HEK293T (cell line): ENCODE measurements around the gene PPFIBP2.

ENCODE experiments used
- CTCF ChIA-PET: fragments of 350-600 bp; formaldehyde crosslinking; extraction: SDS; loops from one replicate; lab custom pipeline; 2021; ENCODE audit warnings: antibody characterized with exemption, inconsistent platforms; lab: Yijun Ruan, JAX
- POLR2A ChIA-PET: fragments of 350-600 bp; formaldehyde crosslinking; extraction: SDS; loops from one replicate; lab custom pipeline; 2020; ENCODE audit warnings: antibody characterized with exemption, inconsistent platforms; lab: Yijun Ruan, JAX
- DNase-seq: peaks from one replicate; pipeline ENCODE4 v3.0.0; 2012; ENCODE audit warnings: mixed read lengths; ENCODE audit errors: extremely low spot score
- ARNT ChIP-seq: fragments of 450-650 bp; IDR thresholded peaks from 2 replicates; pipeline ENCODE4 v1.6.1; 2017; ENCODE audit warnings: mild to moderate bottlenecking
- BHLHE40 ChIP-seq: fragments of 450-650 bp; IDR thresholded peaks from 2 replicates; pipeline ENCODE4 v1.6.1; 2016; ENCODE audit warnings: mild to moderate bottlenecking, moderate library complexity, borderline replicate concordance
- CTBP1 ChIP-seq: fragments of 450-650 bp; IDR thresholded peaks from 2 replicates; pipeline ENCODE4 v1.6.1; 2016; ENCODE audit warnings: borderline replicate concordance
- FOXA1 ChIP-seq: fragments of 450-650 bp; IDR thresholded peaks from 2 replicates; pipeline ENCODE4 v1.6.1; 2016; ENCODE audit warnings: mild to moderate bottlenecking
- FOXK2 ChIP-seq: fragments of 450-650 bp; IDR thresholded peaks from 2 replicates; pipeline ENCODE4 v1.6.1; 2016; ENCODE audit warnings: mild to moderate bottlenecking
- FOXM1 ChIP-seq: fragments of 450-650 bp; IDR thresholded peaks from 2 replicates; pipeline ENCODE4 v1.6.1; 2017; ENCODE audit warnings: mild to moderate bottlenecking, borderline replicate concordance
- HDGF ChIP-seq: fragments of 450-650 bp; IDR thresholded peaks from 2 replicates; pipeline ENCODE4 v1.6.1; 2017; ENCODE audit warnings: antibody characterized with exemption, borderline replicate concordance
- L3MBTL2 ChIP-seq: fragments of 450-650 bp; conservative IDR thresholded peaks from 2 replicates; pipeline ENCODE4 v1.6.1; 2016; ENCODE audit warnings: mild to moderate bottlenecking
- LEF1 ChIP-seq: fragments of 450-650 bp; IDR thresholded peaks from 2 replicates; pipeline ENCODE4 v1.6.1; 2017; ENCODE audit warnings: mild to moderate bottlenecking, borderline replicate concordance
- NFRKB ChIP-seq: fragments of 450-650 bp; IDR thresholded peaks from 2 replicates; pipeline ENCODE4 v1.6.1; 2016; ENCODE audit warnings: mild to moderate bottlenecking, moderate library complexity
- SP1 ChIP-seq: fragments of 450-650 bp; IDR thresholded peaks from 2 replicates; pipeline ENCODE4 v1.6.1; 2017
- SUZ12 ChIP-seq: fragments of 450-650 bp; IDR thresholded peaks from 2 replicates; pipeline ENCODE4 v1.6.1; 2016; ENCODE audit warnings: mild to moderate bottlenecking
- TARDBP ChIP-seq: fragments of 450-650 bp; IDR thresholded peaks from 2 replicates; pipeline ENCODE4 v1.6.1; 2016
- ZNF384 ChIP-seq: fragments of 450-650 bp; IDR thresholded peaks from 2 replicates; pipeline ENCODE4 v1.6.1; 2016
- TF ChIP-seq, protein P1 (sequence below): fragments of 450-650 bp; IDR thresholded peaks from 2 replicates; pipeline ENCODE4 v1.6.1; 2016

PPFIBP2 gene

DNA sequence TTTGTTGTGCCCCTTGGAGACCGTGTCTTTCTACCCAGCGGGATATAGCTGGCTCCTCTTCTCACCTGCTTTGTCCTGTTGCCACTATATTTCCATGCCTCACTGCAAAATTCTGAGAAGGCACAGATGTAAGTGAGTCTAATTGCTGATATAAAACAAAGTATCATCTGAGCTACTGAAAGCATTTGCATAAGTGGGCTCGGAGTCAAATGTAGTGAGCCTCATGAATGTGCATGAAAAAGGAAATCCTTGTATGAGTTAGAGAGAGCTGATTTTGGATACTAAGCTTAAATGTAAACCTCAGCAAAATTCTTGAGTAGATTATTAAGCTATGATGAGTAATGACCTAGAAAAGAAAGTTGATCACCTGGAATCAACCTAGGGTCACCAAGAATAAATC lies 178.6 kb downstream of the PPFIBP2 start:
- ChIA-PET CTCF (interaction anchor here (1.2 kb wide), 1 partner anchor 594 kb away, joined by 5 read pairs; no protein-coding TSS in a partner anchor), POLR2A (no interaction called here)
- DNase-seq: no peak
- TF ChIP-seq SUZ12 (no peak), L3MBTL2 (no peak), ZNF384 (no peak), BHLHE40 (no peak), SP1 (no peak), FOXA1 (no peak), NFRKB (no peak)
- TF ChIP-seq, protein P1, sequence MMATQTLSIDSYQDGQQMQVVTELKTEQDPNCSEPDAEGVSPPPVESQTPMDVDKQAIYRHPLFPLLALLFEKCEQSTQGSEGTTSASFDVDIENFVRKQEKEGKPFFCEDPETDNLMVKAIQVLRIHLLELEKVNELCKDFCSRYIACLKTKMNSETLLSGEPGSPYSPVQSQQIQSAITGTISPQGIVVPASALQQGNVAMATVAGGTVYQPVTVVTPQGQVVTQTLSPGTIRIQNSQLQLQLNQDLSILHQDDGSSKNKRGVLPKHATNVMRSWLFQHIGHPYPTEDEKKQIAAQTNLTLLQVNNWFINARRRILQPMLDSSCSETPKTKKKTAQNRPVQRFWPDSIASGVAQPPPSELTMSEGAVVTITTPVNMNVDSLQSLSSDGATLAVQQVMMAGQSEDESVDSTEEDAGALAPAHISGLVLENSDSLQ: no peak

DNA sequence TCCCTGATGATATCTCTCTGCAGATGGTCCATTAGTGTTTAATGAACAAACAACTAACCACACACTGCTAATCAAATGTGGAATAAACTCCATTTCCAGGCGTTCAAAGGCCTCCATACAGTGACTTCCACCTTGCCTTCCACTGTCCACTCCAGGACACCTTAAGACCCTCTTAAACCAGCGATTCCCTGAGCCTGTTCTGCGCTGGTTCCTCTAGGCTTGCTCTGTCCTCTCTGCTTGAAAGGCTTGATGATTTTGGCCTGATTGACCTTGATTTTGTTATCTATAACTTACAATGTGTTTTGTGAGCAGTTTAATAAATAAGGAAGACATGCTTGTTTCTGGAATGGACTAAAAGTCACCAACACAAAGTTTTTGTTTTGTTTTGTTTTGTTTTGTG lies 180.4 kb downstream of the PPFIBP2 start:
- POLR2A ChIA-PET: no interaction called here
- no peak for DNase-seq
- CTCF ChIA-PET: interaction anchor here (0.6 to 1.1 kb wide), 8 partner anchors 29 to 429 kb away, joined by 3 to 7 read pairs (median 4); partner anchors contain the start of gene OLFML1
- TF ChIP-seq NFRKB (no peak), ARNT (no peak), LEF1 (no peak), ZNF384 (no peak), FOXA1 (no peak), TARDBP (no peak), SUZ12 (no peak), HDGF (no peak), FOXM1 (no peak), SP1 (no peak), L3MBTL2 (no peak)

DNA sequence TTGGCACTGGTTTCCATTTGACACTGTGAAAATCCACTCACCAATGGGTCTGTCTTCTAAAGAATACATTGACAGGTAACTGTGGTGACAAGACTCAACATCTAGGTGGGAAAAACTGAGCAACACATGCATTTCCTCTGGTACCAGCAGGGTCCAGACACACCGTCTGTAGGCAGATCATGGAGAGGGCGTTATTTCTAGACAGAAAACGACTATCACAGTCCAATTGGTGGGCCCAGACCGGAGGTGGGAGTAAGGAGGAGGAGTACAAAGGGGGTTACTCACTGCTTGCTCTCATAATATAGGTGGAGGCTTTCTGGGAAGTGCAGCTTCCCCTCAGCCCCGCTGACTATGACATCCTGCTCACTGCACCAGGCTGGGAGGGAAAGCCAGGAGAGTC lies 182.6 kb downstream of the PPFIBP2 start:
- TF ChIP-seq ARNT (no peak), FOXM1 (no peak), CTBP1 (no peak), HDGF (no peak), FOXA1 (no peak), FOXK2 (no peak), NFRKB (no peak)
- TF ChIP-seq, protein P1: no peak
- no peak for DNase-seq
- ChIA-PET POLR2A (no interaction called here), CTCF (no interaction called here)
